Mammary epithelial cell (primary cell): ENCODE results near the gene ADCY7.

ENCODE experiments used
- EZH2 ChIP-seq: IDR thresholded peaks from 2 replicates; pipeline ENCODE4 v1.6.1; 2012; ENCODE audit warnings: low read length, inconsistent platforms, borderline replicate concordance
- TF ChIP-seq, protein P1 (sequence below), 2 donors: IDR thresholded peaks in 1 of 2; conservative IDR thresholded peaks in 1 of 2; 2 replicates each; pipeline ENCODE4 v1.5.1; 2011 to 2012; ENCODE audit warnings: inconsistent platforms in 2 of 2, low read length in 2 of 2, mild to moderate bottlenecking in 2 of 2, control low read depth in 1 of 2, low read depth in 1 of 2; ENCODE audit not compliant: insufficient read depth in 1 of 2; ENCODE audit errors: extremely low read depth in 1 of 2

DNA sequence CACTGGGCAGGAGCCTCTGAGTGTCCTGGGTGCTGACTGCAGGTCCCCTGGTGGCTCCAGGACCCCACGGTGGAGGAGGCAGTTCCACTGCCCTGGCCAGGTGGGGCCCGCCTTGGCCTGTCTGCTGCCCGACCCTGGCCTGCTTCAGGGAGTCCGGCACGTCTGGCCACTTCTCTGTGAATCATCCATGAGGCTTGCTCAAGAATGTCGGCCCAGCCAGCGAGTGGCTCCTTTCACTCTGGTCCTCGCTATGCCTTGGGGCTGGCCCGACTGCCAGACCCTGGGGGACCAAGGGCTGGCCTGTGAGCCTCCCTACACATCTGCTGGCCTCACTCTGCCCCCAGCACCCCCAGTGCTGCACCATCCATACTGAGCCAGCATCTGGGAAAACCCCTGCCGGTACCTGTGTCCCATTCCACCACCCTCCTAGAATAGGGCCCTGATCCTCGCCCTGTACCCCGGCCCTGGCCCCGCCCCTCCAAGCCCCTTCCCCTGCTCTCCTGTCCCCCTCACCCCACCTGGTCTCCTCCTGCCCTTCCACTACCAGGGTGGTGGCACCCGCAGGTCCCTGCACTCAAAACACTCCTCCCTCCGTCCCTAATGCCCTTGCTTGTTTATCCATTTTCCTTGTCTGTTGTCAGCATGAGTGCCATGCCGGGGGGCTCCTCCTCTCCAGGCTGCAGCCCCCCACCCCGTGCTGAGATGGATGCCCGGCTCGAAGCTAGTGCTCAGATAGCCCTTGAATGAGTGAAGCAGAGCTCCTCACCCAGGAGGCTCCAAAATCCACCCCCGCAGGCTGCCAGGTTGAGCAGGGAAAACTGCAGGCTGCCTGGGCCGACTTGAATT is 35.5 kb downstream of the ADCY7 start:
- TF ChIP-seq, protein P1, sequence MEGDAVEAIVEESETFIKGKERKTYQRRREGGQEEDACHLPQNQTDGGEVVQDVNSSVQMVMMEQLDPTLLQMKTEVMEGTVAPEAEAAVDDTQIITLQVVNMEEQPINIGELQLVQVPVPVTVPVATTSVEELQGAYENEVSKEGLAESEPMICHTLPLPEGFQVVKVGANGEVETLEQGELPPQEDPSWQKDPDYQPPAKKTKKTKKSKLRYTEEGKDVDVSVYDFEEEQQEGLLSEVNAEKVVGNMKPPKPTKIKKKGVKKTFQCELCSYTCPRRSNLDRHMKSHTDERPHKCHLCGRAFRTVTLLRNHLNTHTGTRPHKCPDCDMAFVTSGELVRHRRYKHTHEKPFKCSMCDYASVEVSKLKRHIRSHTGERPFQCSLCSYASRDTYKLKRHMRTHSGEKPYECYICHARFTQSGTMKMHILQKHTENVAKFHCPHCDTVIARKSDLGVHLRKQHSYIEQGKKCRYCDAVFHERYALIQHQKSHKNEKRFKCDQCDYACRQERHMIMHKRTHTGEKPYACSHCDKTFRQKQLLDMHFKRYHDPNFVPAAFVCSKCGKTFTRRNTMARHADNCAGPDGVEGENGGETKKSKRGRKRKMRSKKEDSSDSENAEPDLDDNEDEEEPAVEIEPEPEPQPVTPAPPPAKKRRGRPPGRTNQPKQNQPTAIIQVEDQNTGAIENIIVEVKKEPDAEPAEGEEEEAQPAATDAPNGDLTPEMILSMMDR (conservative IDR thresholded peaks at IDR 0.05 in 1 of 2, IDR thresholded peaks at IDR 0.05 in 1 of 2; ENCODE audit: extremely low read depth in 1 of 2, insufficient read depth in 1 of 2, low read depth in 1 of 2, low read length in 2 of 2) = no peak
- no peak for TF ChIP-seq EZH2
